Measurements from ENCODE around the gene BROX. TPM values are rescaled to one million over a fixed set of nuclear protein-coding genes. Genes with fewer than 3 reads are reported as not detected.
"Not testable (repeated sequence)": the region's sequence is repeated elsewhere in the genome, so short reads cannot be mapped to it uniquely, and the experiment has no call there.

Gene BROX
- total RNA-seq, 1 donor from 2014 or later, result 75.6 TPM

DNA sequence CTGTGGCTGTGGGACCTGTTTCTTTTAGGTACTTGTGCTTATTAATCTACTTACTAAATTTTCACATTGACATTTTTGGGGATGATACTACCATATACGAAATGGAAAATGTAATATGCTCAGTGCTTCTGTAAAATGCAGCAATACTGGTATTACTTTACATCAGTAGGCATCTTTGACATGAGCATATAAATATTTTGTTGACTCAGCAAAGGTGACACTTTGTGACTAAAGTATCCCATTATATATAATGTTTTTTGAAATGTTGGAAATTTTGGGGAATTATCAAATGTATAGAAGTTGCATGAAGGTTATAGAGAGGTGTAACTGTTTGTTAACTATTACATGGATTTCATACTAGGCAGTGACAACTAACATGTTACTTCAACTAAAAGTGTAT, 22.4 kb downstream of the BROX start:
- TF ChIP-seq, protein P1, sequence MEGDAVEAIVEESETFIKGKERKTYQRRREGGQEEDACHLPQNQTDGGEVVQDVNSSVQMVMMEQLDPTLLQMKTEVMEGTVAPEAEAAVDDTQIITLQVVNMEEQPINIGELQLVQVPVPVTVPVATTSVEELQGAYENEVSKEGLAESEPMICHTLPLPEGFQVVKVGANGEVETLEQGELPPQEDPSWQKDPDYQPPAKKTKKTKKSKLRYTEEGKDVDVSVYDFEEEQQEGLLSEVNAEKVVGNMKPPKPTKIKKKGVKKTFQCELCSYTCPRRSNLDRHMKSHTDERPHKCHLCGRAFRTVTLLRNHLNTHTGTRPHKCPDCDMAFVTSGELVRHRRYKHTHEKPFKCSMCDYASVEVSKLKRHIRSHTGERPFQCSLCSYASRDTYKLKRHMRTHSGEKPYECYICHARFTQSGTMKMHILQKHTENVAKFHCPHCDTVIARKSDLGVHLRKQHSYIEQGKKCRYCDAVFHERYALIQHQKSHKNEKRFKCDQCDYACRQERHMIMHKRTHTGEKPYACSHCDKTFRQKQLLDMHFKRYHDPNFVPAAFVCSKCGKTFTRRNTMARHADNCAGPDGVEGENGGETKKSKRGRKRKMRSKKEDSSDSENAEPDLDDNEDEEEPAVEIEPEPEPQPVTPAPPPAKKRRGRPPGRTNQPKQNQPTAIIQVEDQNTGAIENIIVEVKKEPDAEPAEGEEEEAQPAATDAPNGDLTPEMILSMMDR (IDR thresholded peaks at IDR 0.05; ENCODE audit: insufficient read depth, low read length, poor library complexity, severe bottlenecking), result no peak
- no peak for DNase-seq (ENCODE audit: low read depth)
- no peak overlapping the region for H3K4me3 ChIP-seq (ENCODE audit: low read depth, low read length)
- no peaks in the 10 kb centered on the region for H3K36me3 ChIP-seq (ENCODE audit: control insufficient read depth, insufficient read depth, low read length)
- H3K27me3 ChIP-seq (ENCODE audit: control insufficient read depth, insufficient read depth, low read length), result no peaks in the 10 kb centered on the region

DNA sequence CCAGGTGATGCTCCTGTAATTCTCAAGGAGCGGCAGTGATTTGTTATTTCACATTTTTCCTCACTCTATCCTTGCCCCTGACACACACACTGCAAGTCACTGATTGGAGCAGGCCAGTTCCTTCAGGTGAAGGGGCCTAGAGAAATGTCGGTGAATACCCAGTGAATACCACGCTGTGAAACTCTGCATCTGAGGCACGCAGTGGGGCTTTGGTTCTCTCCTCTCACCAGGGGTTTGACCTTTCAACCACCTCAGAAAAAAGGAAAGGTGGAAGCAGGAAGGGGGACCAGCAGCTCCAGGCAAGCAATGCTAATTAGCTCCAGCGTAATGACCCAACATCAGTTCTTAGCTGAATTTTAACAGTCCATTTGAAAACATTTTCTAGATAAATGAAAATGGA, 24.1 kb downstream of the BROX start:
- TF ChIP-seq, protein P1 (IDR thresholded peaks at IDR 0.05; ENCODE audit: insufficient read depth, low read length, poor library complexity, severe bottlenecking), result no peak
- Histone ChIP-seq H3K27me3 (ENCODE audit: control insufficient read depth, insufficient read depth, low read length) (no peaks in the 10 kb centered on the region), H3K36me3 (ENCODE audit: control insufficient read depth, insufficient read depth, low read length) (no peaks in the 10 kb centered on the region), H3K4me3 (ENCODE audit: low read depth, low read length) (no peak overlapping the region)
- DNase-seq (ENCODE audit: low read depth), result no peak

DNA sequence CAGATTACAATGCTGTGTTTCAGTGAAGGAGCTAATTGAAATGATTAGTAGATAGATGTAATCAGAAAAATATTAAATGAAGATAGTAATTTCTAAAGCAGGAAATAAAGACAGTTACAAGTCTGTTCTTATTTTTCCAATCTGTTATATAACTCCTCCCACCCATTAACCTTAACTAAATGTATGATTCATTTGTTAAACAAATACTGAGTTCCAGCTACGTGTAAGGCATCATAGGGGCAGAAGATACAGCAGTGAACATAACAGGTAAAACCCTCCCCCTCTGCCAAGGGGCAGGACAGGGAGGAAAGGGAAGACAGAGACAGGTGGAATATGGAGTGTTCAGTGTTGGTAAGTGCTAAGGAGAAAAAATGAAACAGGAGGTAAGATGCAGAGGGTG, 24.6 kb downstream of the BROX start, which contains the start of gene FAM177B:
Gene FAM177B (plus strand): TSS at position 231 of the 400 bp plus-strand sequence. CDS start 9,344 bp downstream, outside the sequence.
- Histone ChIP-seq H3K36me3 (ENCODE audit: control insufficient read depth, insufficient read depth, low read length) (no peaks in the 10 kb centered on the region), H3K4me3 (ENCODE audit: low read depth, low read length) (no peak within 1 kb of the TSS), H3K27me3 (ENCODE audit: control insufficient read depth, insufficient read depth, low read length) (no peaks in the 10 kb centered on the region)
- TF ChIP-seq, protein P1 (IDR thresholded peaks at IDR 0.05; ENCODE audit: insufficient read depth, low read length, poor library complexity, severe bottlenecking), result no peak
- DNase-seq (ENCODE audit: low read depth), result no peak

DNA sequence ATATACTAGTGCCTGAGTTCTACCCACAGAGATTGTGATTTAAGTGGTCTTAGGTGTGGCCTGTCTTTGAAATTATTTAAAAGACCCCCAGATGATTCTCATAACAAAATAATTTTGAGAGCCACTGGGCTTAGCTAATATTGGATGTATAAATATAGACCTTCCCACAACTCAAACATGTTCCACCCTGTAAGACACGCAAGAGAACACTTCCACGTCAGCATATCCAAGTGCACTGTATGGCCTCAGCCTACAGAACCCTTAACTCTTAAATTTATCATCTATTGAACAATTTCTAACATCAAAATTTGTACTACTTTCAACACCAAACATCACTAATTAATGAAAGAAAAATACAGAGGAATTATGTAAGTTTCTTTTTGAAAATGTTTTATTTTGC, 27.1 kb downstream of the BROX start:
- TF ChIP-seq, protein P1 (IDR thresholded peaks at IDR 0.05; ENCODE audit: insufficient read depth, low read length, poor library complexity, severe bottlenecking), result no peak
- Histone ChIP-seq H3K36me3 (ENCODE audit: control insufficient read depth, insufficient read depth, low read length) (no peaks in the 10 kb centered on the region), H3K4me3 (ENCODE audit: low read depth, low read length) (no peak overlapping the region), H3K27me3 (ENCODE audit: control insufficient read depth, insufficient read depth, low read length) (no peaks in the 10 kb centered on the region)
- DNase-seq (ENCODE audit: low read depth), result no peak

DNA sequence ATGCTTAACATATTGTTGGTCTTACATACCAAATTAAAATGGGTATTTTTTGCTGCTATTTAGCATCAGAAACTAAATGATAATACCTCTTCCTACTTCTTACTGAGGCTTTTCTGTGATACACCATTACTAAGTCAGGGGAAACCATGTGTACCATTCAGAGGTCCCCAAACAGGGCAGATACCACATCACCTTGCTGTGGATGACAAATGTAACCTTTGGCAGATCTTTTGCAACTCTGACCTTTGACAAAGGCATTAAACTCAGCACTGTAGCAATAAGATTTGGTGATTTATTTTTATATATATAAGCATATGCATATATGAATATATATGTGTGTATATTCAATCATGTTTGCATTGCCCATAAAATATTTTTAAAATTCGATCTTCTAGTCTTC, 27.6 kb downstream of the BROX start:
- Histone ChIP-seq H3K36me3 (ENCODE audit: control insufficient read depth, insufficient read depth, low read length) (no peaks in the 10 kb centered on the region), H3K4me3 (ENCODE audit: low read depth, low read length) (no peak overlapping the region), H3K27me3 (ENCODE audit: control insufficient read depth, insufficient read depth, low read length) (no peaks in the 10 kb centered on the region)
- DNase-seq (ENCODE audit: low read depth), result no peak
- TF ChIP-seq, protein P1 (IDR thresholded peaks at IDR 0.05; ENCODE audit: insufficient read depth, low read length, poor library complexity, severe bottlenecking), result no peak

DNA sequence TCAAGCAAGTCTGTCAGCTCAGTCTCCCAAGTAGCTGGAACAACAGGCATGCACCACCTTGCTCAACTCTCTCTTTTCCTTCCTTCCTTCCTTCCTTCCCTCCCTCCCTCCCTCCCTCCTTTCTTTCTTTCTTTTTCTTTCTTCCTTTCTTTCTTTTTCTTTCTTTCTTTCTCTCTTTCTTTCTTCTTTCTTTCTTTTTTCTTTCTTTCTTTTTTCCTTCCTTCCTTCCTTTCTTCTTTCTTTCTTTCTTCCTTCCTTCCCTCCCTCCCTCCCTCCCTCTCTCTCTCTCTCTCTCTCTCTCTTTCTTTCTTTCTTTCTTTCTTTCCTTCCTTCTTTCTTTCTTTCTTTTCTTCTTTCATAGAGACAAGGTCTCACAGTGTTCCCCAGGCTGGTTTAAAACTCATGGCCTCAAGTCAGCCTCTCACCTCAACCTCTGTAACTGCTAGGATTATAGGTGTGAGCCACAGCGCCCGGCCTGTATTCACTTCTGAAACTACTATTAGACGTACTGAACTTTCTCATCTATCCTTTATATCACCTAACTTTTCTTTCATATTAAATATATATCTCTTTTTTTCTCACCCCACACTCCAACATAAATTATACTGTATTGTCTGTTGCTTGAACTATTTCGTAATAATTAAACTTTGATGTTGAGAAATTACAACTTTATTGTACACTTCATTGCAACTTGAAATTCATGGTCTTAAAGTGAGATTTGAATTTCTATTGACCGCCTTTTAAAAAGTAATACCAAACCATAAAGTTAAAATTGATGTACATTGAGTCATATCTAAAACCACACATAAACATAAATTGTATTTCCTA, 29.5 kb downstream of the BROX start:
- not testable (repeated sequence) for H3K36me3 ChIP-seq (ENCODE audit: control insufficient read depth, insufficient read depth, low read length); H3K4me3 ChIP-seq (ENCODE audit: low read depth, low read length); DNase-seq (ENCODE audit: low read depth); H3K27me3 ChIP-seq (ENCODE audit: control insufficient read depth, insufficient read depth, low read length)
